Astrocyte (in vitro differentiated cells and primary cell): ENCODE results near the gene UBFD1. TPM values are rescaled to one million over a fixed set of nuclear protein-coding genes. Genes with fewer than 3 reads are reported as not detected.

ENCODE experiments used
- DNase-seq: peaks from one replicate; pipeline ENCODE4 v3.0.0-alpha.2; 2010; ENCODE audit warnings: low read depth
- FAIRE-seq: peaks from 2 replicates; lab custom pipeline; 2011; peaks lifted over from hg19 to GRCh38; lab: Jason Lieb, UNC
- H2AFZ ChIP-seq: 2 replicates; pipeline ENCODE4 v1.6.0; 2012; ENCODE audit warnings: low read depth, low read length, inconsistent platforms
- H3K27ac ChIP-seq: 2 replicates; pipeline ENCODE4 v1.5.1; 2011; ENCODE audit warnings: low read depth, low read length, inconsistent platforms
- H3K27me3 ChIP-seq: 2 replicates; pipeline ENCODE4 v1.6.0; 2011; ENCODE audit warnings: low read length, inconsistent platforms; ENCODE audit not compliant: insufficient read depth
- H3K36me3 ChIP-seq: 2 replicates; pipeline ENCODE4 v1.5.1; 2011; ENCODE audit warnings: low read length, inconsistent platforms; ENCODE audit not compliant: insufficient read depth
- H3K4me1 ChIP-seq: 2 replicates; pipeline ENCODE4 v1.5.1; 2011; ENCODE audit warnings: low read length, inconsistent platforms; ENCODE audit not compliant: insufficient read depth
- H3K4me2 ChIP-seq: 2 replicates; pipeline ENCODE4 v1.6.0; 2012; ENCODE audit warnings: low read length, inconsistent platforms
- H3K4me3 ChIP-seq: 2 replicates; pipeline ENCODE4 v1.5.1; 2011; ENCODE audit warnings: low read depth, mild to moderate bottlenecking, low read length, inconsistent platforms; ENCODE audit not compliant: insufficient read depth
- H3K79me2 ChIP-seq: 2 replicates; pipeline ENCODE4 v1.6.0; 2012; ENCODE audit warnings: mild to moderate bottlenecking, low read length, inconsistent platforms; ENCODE audit not compliant: insufficient read depth
- H3K9ac ChIP-seq: 2 replicates; pipeline ENCODE4 v1.6.0; 2012; ENCODE audit warnings: mild to moderate bottlenecking, low read length, inconsistent platforms
- H3K9me3 ChIP-seq: 2 replicates; pipeline ENCODE4 v1.5.1; 2012; ENCODE audit warnings: low read depth, mild to moderate bottlenecking, low read length, inconsistent platforms; ENCODE audit not compliant: insufficient read depth
- H4K20me1 ChIP-seq: 2 replicates; pipeline ENCODE4 v1.6.0; 2012; ENCODE audit warnings: low read length, inconsistent platforms; ENCODE audit not compliant: insufficient read depth
- H3K27ac Mint-ChIP-seq: one replicate; pipeline ENCODE4 v1.8.0; 2021; ENCODE audit warnings: mild to moderate bottlenecking, mixed read lengths; ENCODE audit not compliant: unreplicated experiment
- H3K27me3 Mint-ChIP-seq: one replicate; pipeline ENCODE4 v1.8.0; 2021; ENCODE audit warnings: low read depth, mixed read lengths; ENCODE audit not compliant: unreplicated experiment
- H3K36me3 Mint-ChIP-seq: one replicate; pipeline ENCODE4 v1.8.0; 2021; ENCODE audit warnings: low read depth, mixed read lengths; ENCODE audit not compliant: unreplicated experiment
- H3K4me1 Mint-ChIP-seq: one replicate; pipeline ENCODE4 v1.8.0; 2021; ENCODE audit warnings: low read depth, mixed read lengths; ENCODE audit not compliant: unreplicated experiment
- H3K4me3 Mint-ChIP-seq: one replicate; pipeline ENCODE4 v1.8.0; 2021; ENCODE audit warnings: mild to moderate bottlenecking, moderate library complexity, mixed read lengths; ENCODE audit not compliant: unreplicated experiment
- H3K9me3 Mint-ChIP-seq: one replicate; pipeline ENCODE4 v1.8.0; 2021; ENCODE audit warnings: mild to moderate bottlenecking, mixed read lengths; ENCODE audit not compliant: unreplicated experiment
- CTCF ChIP-seq: IDR thresholded peaks from 2 replicates; pipeline ENCODE4 v1.5.1; 2011; ENCODE audit warnings: low read depth, mild to moderate bottlenecking, inconsistent platforms, low read length, moderate library complexity; ENCODE audit not compliant: insufficient read depth
- EZH2 ChIP-seq: IDR thresholded peaks from 2 replicates; pipeline ENCODE4 v1.6.1; 2012; ENCODE audit warnings: mild to moderate bottlenecking, low read length, inconsistent platforms; ENCODE audit not compliant: insufficient read depth
- total RNA-seq: library from RNA; stranded (reverse); gene quantifications from 2 replicates; pipeline ENCODE4 v1.2.1, GENCODE V29; 2021

Gene UBFD1
- total RNA-seq, 1 donor from 2014 or later = 146 TPM

- Mint-ChIP-seq H3K36me3 (peaks cover 21% of the 10 kb centered on the region), H3K4me1 (peaks cover 5% of the 10 kb centered on the region), H3K27ac (peak overlapping the region; percentile 41), H3K27me3 (no peaks in the 10 kb centered on the region), H3K4me3 (no peak overlapping the region), H3K9me3 (peaks cover 2% of the 10 kb centered on the region)
- DNase-seq = peak; percentile 96
- peaks cover 16% of the 10 kb centered on the region for H3K4me1 ChIP-seq
- H3K4me3 ChIP-seq = no peak overlapping the region
- peaks cover 38% of the 10 kb centered on the region for H3K36me3 ChIP-seq
- no peaks in the 10 kb centered on the region for H3K9me3 ChIP-seq
- peaks cover 61% of the 10 kb centered on the region for H3K79me2 ChIP-seq
- H2AFZ ChIP-seq = no peak overlapping the region
- peak overlapping the region; percentile 69 for H3K4me2 ChIP-seq
- H3K27me3 ChIP-seq = no peaks in the 10 kb centered on the region
- H4K20me1 ChIP-seq = peaks cover 52% of the 10 kb centered on the region
- H3K27ac ChIP-seq = peak overlapping the region; percentile 72
- H3K9ac ChIP-seq = peak overlapping the region; percentile 46
- peak; percentile 50 for FAIRE-seq
- no peak for TF ChIP-seq EZH2
- TF ChIP-seq CTCF = no peak
These were observed 30.2 kb downstream of the UBFD1 start for GRCh38 chr16:23587726-23588125.

- Mint-ChIP-seq H3K9me3 (no peaks in the 10 kb centered on the region), H3K27ac (no peak overlapping the region), H3K4me1 (peaks cover 7% of the 10 kb centered on the region), H3K27me3 (no peaks in the 10 kb centered on the region), H3K36me3 (peaks cover 19% of the 10 kb centered on the region), H3K4me3 (no peak overlapping the region)
- H3K4me3 ChIP-seq = no peak overlapping the region
- peaks cover 63% of the 10 kb centered on the region for H4K20me1 ChIP-seq
- FAIRE-seq = no peak
- H3K4me1 ChIP-seq = peaks cover 19% of the 10 kb centered on the region
- H3K9ac ChIP-seq = no peak overlapping the region
- H3K36me3 ChIP-seq = peaks cover 34% of the 10 kb centered on the region
- H3K27ac ChIP-seq = no peak overlapping the region
- no peak for DNase-seq
- no peak overlapping the region for H3K4me2 ChIP-seq
- H2AFZ ChIP-seq = no peak overlapping the region
- no peaks in the 10 kb centered on the region for H3K9me3 ChIP-seq
- no peaks in the 10 kb centered on the region for H3K27me3 ChIP-seq
- peaks cover 83% of the 10 kb centered on the region for H3K79me2 ChIP-seq
- TF ChIP-seq EZH2 (no peak), CTCF (no peak)
These were observed 32.7 kb downstream of the UBFD1 start for GRCh38 chr16:23590181-23590580.

GRCh38 chr16:23594186-23594585, 36.7 kb downstream of the UBFD1 start:
- no peak for FAIRE-seq
- H3K4me2 ChIP-seq = no peak overlapping the region

More at GRCh38 chr16:23594186-23594585, 36.7 kb downstream of the UBFD1 start:
- peaks cover 2% of the 10 kb centered on the region for H3K4me1 Mint-ChIP-seq
- Histone ChIP-seq H3K27me3 (no peaks in the 10 kb centered on the region), H4K20me1 (peaks cover 47% of the 10 kb centered on the region), H2AFZ (no peak overlapping the region), H3K4me3 (no peak overlapping the region), H3K36me3 (peaks cover 27% of the 10 kb centered on the region), H3K27ac (no peak overlapping the region), H3K9me3 (no peaks in the 10 kb centered on the region), H3K9ac (no peak overlapping the region), H3K79me2 (peaks cover 70% of the 10 kb centered on the region), H3K4me1 (peaks cover 6% of the 10 kb centered on the region)
- H3K9me3 Mint-ChIP-seq = no peaks in the 10 kb centered on the region
- peaks cover 14% of the 10 kb centered on the region for H3K36me3 Mint-ChIP-seq
- no peaks in the 10 kb centered on the region for H3K27me3 Mint-ChIP-seq
- DNase-seq = no peak
- no peak overlapping the region for H3K4me3 Mint-ChIP-seq
- no peak overlapping the region for H3K27ac Mint-ChIP-seq
- TF ChIP-seq EZH2 (no peak), CTCF (no peak)
